Measurements from ENCODE around the gene COL5A1.
"Not testable (repeated sequence)": the region's sequence is repeated elsewhere in the genome, so short reads cannot be mapped to it uniquely, and the experiment has no call there.

Gene COL5A1

GRCh38 chr9:134679616-134680392 lies 38.2 kb downstream of the COL5A1 start:
- no peak overlapping the region for H3K9ac ChIP-seq (ENCODE audit: low read depth, low read length)
- no peaks in the 10 kb centered on the region for H3K9me3 ChIP-seq (replicated peaks; ENCODE audit: low read length)
- H3K4me1 ChIP-seq (ENCODE audit: control insufficient read depth, insufficient read depth, low read length), result peaks cover 58% of the 10 kb centered on the region
- H3K4me2 ChIP-seq (ENCODE audit: low read length), result no peak overlapping the region
- H3K27me3 ChIP-seq (ENCODE audit: control insufficient read depth, insufficient read depth, low read length), result no peaks in the 10 kb centered on the region
- H3K36me3 ChIP-seq (ENCODE audit: insufficient read depth, low read length), result peaks cover 16% of the 10 kb centered on the region
- H3K4me3 ChIP-seq (ENCODE audit: low read length), result no peak overlapping the region

DNA sequence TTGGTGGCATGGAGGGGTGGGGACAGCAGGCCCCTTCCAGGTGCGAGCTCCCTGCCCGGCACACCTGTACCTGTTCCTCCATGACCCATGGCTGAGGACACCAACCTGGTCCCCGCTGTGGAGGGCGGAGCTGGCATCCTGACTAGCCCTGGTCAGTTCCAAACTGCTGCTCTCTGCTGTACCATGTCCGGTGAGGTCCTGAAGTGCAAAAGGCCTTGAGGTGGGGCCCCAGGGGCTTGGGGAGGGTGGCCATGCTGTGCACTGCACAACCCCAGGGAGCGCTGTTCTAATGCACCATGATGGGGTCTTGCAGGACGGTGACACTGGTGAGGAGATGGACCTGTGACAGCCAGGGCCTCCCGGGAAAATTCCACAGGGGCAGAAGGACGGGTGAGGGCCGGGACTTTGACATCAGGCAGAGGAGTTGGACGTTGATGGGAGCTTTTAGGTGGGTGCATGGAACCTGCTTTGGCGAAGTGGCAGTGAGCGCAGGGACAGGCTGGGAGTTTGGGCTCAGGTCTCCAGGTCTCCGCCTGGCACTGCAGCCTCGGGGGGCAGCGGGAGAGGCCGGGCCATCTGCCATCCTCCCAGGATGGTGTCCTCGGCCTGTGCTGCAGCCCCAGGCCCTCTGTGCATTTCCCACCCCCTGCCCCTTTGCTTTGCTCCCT lies 38.9 kb downstream of the COL5A1 start:
- Histone ChIP-seq H3K4me1 (ENCODE audit: control insufficient read depth, insufficient read depth, low read length) (peaks cover 58% of the 10 kb centered on the region), H3K36me3 (ENCODE audit: insufficient read depth, low read length) (peaks cover 23% of the 10 kb centered on the region), H3K9ac (ENCODE audit: low read depth, low read length) (peak overlapping the region; percentile 19), H3K27me3 (ENCODE audit: control insufficient read depth, insufficient read depth, low read length) (no peaks in the 10 kb centered on the region), H3K4me3 (ENCODE audit: low read length) (no peak overlapping the region), H3K4me2 (ENCODE audit: low read length) (peak overlapping the region; percentile 59), H3K9me3 (replicated peaks; ENCODE audit: low read length) (no peaks in the 10 kb centered on the region)

DNA sequence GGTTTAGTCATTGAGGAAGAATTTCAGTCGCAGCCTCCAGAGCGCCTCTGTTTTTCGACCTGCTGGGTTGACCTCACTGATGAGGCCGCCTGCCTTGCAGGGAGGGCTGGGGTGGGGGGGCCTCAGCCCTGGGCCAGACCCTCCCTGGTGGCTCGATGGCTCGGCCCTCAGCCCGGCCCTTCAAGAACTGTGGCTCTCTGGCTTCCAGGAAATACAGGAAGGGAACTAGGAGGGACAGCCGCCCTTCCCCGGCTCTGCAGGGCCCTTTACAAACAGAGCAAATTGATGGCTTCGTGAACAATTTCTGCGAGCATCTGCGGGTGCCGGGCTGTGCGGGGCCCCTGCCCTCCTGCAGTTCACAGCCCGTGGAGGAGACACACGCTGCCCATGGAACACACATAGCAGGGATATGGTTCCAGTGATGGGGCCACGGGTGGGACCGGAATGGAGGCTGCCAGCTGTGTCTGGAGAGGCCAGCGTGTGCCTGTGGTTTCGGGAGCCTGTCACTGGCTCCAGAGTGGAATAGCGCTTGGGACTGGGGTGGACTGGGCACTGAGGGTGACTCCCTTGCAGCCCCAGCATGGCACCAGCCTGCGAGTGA lies 39.6 kb downstream of the COL5A1 start:
- Histone ChIP-seq H3K27me3 (ENCODE audit: control insufficient read depth, insufficient read depth, low read length) (no peaks in the 10 kb centered on the region), H3K4me1 (ENCODE audit: control insufficient read depth, insufficient read depth, low read length) (peaks cover 55% of the 10 kb centered on the region), H3K4me2 (ENCODE audit: low read length) (peak overlapping the region; percentile 59), H3K36me3 (ENCODE audit: insufficient read depth, low read length) (peaks cover 29% of the 10 kb centered on the region), H3K4me3 (ENCODE audit: low read length) (no peak overlapping the region), H3K9ac (ENCODE audit: low read depth, low read length) (peak overlapping the region; percentile 19), H3K9me3 (replicated peaks; ENCODE audit: low read length) (no peaks in the 10 kb centered on the region)

DNA sequence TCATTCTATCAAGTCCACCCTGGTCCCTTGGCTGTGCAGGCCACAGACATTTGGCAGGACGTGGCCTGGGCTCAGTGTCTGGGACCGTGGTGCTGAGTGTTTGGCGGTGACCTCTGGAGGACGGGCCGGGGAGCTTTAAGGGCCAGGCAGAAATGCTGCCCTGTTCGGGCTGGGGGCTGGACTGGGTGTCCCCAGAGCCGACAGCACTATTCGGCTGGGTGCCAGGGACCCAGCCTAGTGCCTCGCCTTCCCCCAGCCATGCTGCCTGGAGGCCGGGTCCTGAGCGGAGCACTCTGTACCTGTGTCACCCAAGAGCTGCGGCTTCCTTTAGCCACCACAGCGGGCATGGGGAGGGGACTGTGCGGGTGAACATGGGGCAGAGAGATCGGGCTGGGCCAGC lies 40.4 kb downstream of the COL5A1 start:
- Histone ChIP-seq H3K36me3 (ENCODE audit: insufficient read depth, low read length) (peaks cover 32% of the 10 kb centered on the region), H3K9me3 (replicated peaks; ENCODE audit: low read length) (no peaks in the 10 kb centered on the region), H3K4me3 (ENCODE audit: low read length) (no peak overlapping the region), H3K9ac (ENCODE audit: low read depth, low read length) (no peak overlapping the region), H3K4me2 (ENCODE audit: low read length) (peak overlapping the region; percentile 59), H3K27me3 (ENCODE audit: control insufficient read depth, insufficient read depth, low read length) (no peaks in the 10 kb centered on the region), H3K4me1 (ENCODE audit: control insufficient read depth, insufficient read depth, low read length) (peaks cover 47% of the 10 kb centered on the region)

GRCh38 chr9:134682651-134683364 lies 41.2 kb downstream of the COL5A1 start:
- Histone ChIP-seq H3K36me3 (ENCODE audit: insufficient read depth, low read length) (peaks cover 31% of the 10 kb centered on the region), H3K9me3 (replicated peaks; ENCODE audit: low read length) (no peaks in the 10 kb centered on the region)

GRCh38 chr9:134683714-134684374 lies 42.2 kb downstream of the COL5A1 start:
- Histone ChIP-seq H3K36me3 (ENCODE audit: insufficient read depth, low read length) (peaks cover 36% of the 10 kb centered on the region), H3K4me2 (ENCODE audit: low read length) (peak overlapping the region; percentile 41), H3K4me3 (ENCODE audit: low read length) (no peak overlapping the region), H3K4me1 (ENCODE audit: control insufficient read depth, insufficient read depth, low read length) (peaks cover 38% of the 10 kb centered on the region), H3K9me3 (replicated peaks; ENCODE audit: low read length) (no peaks in the 10 kb centered on the region), H3K27me3 (ENCODE audit: control insufficient read depth, insufficient read depth, low read length) (no peaks in the 10 kb centered on the region), H3K9ac (ENCODE audit: low read depth, low read length) (no peak overlapping the region)

More at GRCh38 chr9:134682651-134683364, 41.2 kb downstream of the COL5A1 start:
- no peak overlapping the region for H3K9ac ChIP-seq (ENCODE audit: low read depth, low read length)
- peaks cover 45% of the 10 kb centered on the region for H3K4me1 ChIP-seq (ENCODE audit: control insufficient read depth, insufficient read depth, low read length)
- H3K4me3 ChIP-seq (ENCODE audit: low read length), result no peak overlapping the region
- peak overlapping the region; percentile 32 for H3K4me2 ChIP-seq (ENCODE audit: low read length)
- H3K27me3 ChIP-seq (ENCODE audit: control insufficient read depth, insufficient read depth, low read length), result no peaks in the 10 kb centered on the region

- H3K27me3 ChIP-seq (ENCODE audit: control insufficient read depth, insufficient read depth, low read length), result no peaks in the 10 kb centered on the region
- no peak overlapping the region for H3K9ac ChIP-seq (ENCODE audit: low read depth, low read length)
- peaks cover 41% of the 10 kb centered on the region for H3K36me3 ChIP-seq (ENCODE audit: insufficient read depth, low read length)
- H3K4me1 ChIP-seq (ENCODE audit: control insufficient read depth, insufficient read depth, low read length), result peaks cover 36% of the 10 kb centered on the region
- no peak overlapping the region for H3K4me2 ChIP-seq (ENCODE audit: low read length)
- H3K9me3 ChIP-seq (replicated peaks; ENCODE audit: low read length), result no peaks in the 10 kb centered on the region
- no peak overlapping the region for H3K4me3 ChIP-seq (ENCODE audit: low read length)
Measured at GRCh38 chr9:134684375-134684723, 42.7 kb downstream of the COL5A1 start.

- not testable (repeated sequence) for H3K9me3 ChIP-seq (replicated peaks; ENCODE audit: low read length); H3K4me3 ChIP-seq (ENCODE audit: low read length); H3K9ac ChIP-seq (ENCODE audit: low read depth, low read length); H3K4me2 ChIP-seq (ENCODE audit: low read length); H3K27me3 ChIP-seq (ENCODE audit: control insufficient read depth, insufficient read depth, low read length)
- H3K36me3 ChIP-seq (ENCODE audit: insufficient read depth, low read length), result peaks cover 46% of the 10 kb centered on the region
- peaks cover 38% of the 10 kb centered on the region for H3K4me1 ChIP-seq (ENCODE audit: control insufficient read depth, insufficient read depth, low read length)
Measured at GRCh38 chr9:134684941-134685340, 43.3 kb downstream of the COL5A1 start.

DNA sequence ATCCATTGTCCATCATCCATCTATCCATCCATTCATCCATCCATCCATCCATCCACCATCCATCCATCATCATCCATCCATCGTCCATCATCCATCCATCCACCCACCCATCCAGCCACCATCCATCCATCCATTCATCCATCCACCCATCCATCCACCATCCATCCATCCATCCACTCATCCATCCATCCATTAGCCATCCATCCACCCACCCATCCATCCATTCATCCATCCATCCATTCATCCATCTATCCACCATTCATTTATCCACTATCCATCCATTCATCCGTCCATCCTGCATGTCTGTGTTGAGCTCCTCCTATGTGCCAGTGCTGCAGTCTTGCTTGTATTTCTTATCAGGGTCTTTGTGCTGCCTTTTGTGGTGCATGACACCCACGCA lies 44.2 kb downstream of the COL5A1 start:
- no peak overlapping the region for H3K9ac ChIP-seq (ENCODE audit: low read depth, low read length)
- H3K27me3 ChIP-seq (ENCODE audit: control insufficient read depth, insufficient read depth, low read length), result no peaks in the 10 kb centered on the region
- H3K4me3 ChIP-seq (ENCODE audit: low read length), result no peak overlapping the region
- no peaks in the 10 kb centered on the region for H3K9me3 ChIP-seq (replicated peaks; ENCODE audit: low read length)
- H3K4me1 ChIP-seq (ENCODE audit: control insufficient read depth, insufficient read depth, low read length), result peaks cover 32% of the 10 kb centered on the region
- H3K36me3 ChIP-seq (ENCODE audit: insufficient read depth, low read length), result peaks cover 45% of the 10 kb centered on the region
- no peak overlapping the region for H3K4me2 ChIP-seq (ENCODE audit: low read length)

DNA sequence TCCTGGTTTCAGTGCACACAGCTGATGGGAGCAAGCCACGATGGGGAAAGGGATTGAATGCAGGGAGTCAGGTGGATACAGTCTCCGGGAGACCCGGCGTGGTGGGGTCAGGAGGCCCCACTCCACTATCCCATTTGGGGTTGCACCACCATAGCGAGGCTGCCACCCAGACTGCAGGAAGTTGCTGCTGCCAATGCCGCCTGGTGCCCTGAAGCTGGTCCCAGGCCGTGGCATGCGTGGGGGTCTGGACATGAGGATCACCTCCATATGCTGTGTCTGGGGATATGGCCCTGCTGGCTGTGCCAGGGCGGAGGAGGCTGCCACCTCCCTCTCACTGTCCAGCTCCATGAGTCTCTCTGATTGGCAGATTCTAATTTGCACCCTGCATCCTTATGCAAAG lies 45.3 kb downstream of the COL5A1 start:
- Histone ChIP-seq H3K4me1 (ENCODE audit: control insufficient read depth, insufficient read depth, low read length) (peaks cover 21% of the 10 kb centered on the region), H3K36me3 (ENCODE audit: insufficient read depth, low read length) (peaks cover 56% of the 10 kb centered on the region), H3K9ac (ENCODE audit: low read depth, low read length) (no peak overlapping the region), H3K27me3 (ENCODE audit: control insufficient read depth, insufficient read depth, low read length) (no peaks in the 10 kb centered on the region), H3K4me2 (ENCODE audit: low read length) (no peak overlapping the region), H3K9me3 (replicated peaks; ENCODE audit: low read length) (no peaks in the 10 kb centered on the region), H3K4me3 (ENCODE audit: low read length) (no peak overlapping the region)

DNA sequence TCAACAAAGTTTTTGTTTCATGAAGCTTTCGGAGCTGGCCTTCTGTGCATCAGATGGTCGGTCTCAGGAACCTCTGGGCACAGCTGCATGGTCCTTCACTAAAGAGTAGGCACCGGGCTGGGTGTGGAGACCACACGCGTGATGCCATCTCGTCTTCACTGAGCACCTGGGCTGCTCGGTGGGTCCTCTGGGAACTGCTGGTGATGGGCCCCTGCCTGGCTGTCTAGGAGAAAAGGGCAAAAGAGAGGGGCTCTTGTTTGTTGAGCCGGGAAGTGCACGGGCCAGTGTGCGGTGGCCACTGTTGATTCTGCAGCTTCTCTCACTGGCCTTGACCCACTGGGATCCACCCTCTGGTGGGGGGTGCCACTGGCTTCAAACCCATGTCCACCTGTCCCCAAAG lies 46.0 kb downstream of the COL5A1 start:
- H3K9ac ChIP-seq (ENCODE audit: low read depth, low read length), result no peak overlapping the region

More for the DNA sequence above, 46.0 kb downstream of the COL5A1 start:
- peaks cover 63% of the 10 kb centered on the region for H3K36me3 ChIP-seq (ENCODE audit: insufficient read depth, low read length)
- H3K27me3 ChIP-seq (ENCODE audit: control insufficient read depth, insufficient read depth, low read length), result no peaks in the 10 kb centered on the region
- peaks cover 15% of the 10 kb centered on the region for H3K4me1 ChIP-seq (ENCODE audit: control insufficient read depth, insufficient read depth, low read length)
- H3K9me3 ChIP-seq (replicated peaks; ENCODE audit: low read length), result no peaks in the 10 kb centered on the region
- H3K4me3 ChIP-seq (ENCODE audit: low read length), result no peak overlapping the region
- no peak overlapping the region for H3K4me2 ChIP-seq (ENCODE audit: low read length)

Data from skeletal muscle satellite cell (primary cell).